ENCODE measurements around the gene TOP2B. TPM values are rescaled to one million over a fixed set of nuclear protein-coding genes. Genes with fewer than 3 reads are reported as not detected.
A peak's percentile ranks its signal among the peaks of the same experiment; 100 is the strongest.

Gene TOP2B
- total RNA-seq (2014; rRNA removed; shearing (Covaris generic)) (167 and 179 TPM in 2 replicates), polyA plus RNA-seq (2016; fragmentation: Nextera tagmentation; extraction: Ambion mirVana) (91.1 and 92.0 TPM in 2 replicates)
- long read RNA-seq, partial matches to known transcripts: 17 of 17 reads
- long read RNA-seq, other reads (novel, unspliced or antisense): 0 of 17 reads

DNA sequence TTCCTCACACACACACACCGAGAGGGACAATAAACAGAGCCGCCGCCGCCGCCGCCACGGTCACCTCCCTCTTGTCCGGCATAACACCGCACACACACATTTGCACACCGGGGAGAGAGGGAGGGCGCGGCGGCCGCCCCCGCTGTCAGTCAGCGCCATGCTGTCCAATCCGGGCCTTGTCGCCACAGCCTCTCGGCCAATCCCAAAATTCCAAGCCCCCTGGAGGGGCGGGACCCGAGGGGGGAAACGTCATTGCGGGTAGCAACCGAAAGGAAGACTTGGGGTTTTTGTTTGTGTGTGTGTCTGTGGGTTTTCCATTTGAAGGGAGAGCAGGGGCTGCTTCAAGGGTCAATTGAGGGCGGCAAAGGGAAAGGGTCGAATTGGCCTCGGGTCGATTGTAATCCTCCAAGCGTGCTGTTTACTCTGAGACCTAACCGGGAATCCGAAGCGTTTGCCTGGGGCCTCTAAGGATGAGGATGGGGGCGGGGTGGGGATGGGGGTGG, at the start of gene TOP2B:
Gene TOP2B (minus strand): TSS at position 96 of the 503 bp plus-strand sequence. CDS start 610 bp downstream, outside the sequence.
- H3K27me3 Mint-ChIP-seq (ENCODE audit: insufficient read depth, low read depth, poor library complexity): peaks cover 3% of the 10 kb centered on the region
- H3K9me3 Mint-ChIP-seq: no peaks in the 10 kb centered on the region; the same call in 2 of the 3 replicates

DNA sequence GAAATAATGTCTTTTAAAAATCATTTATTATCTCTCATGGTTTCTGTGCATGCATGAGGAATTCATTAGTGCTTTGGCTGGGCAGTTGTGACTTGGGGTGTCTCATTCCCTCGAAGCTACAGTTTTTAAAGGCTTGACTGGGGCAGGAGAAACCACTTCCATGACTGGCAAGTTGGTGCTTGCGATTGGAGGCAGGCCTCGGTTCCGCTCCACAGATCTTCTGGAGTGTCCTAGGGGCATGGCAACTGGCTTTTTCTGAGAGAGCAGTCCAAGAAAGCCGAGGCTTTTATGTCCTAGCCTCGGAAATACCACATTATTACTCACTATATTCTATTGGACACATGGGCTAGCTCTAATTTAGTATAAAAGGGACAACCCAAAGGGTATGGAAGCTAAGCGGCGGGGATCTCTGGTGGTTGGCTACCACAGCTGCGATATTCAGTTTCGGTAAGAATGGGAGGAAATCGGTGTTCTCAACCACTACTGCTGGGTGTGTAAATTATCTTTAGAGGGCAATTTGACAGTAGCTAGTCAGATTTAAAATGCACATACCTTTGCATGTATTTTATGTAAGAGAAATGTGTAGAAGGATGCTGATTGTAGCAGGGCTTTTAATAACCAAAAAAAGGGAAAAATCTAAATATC, 48.8 kb upstream of the TOP2B start:
- Histone ChIP-seq H3K9me2 (ENCODE audit: insufficient read depth) (no peaks in the 10 kb centered on the region), H3K27ac (ENCODE audit: low read depth) (no peak overlapping the region), H4K20me1 (replicated peaks; ENCODE audit: insufficient read depth) (no peaks in the 10 kb centered on the region), H3K4me3 (no peak overlapping the region), H3F3A (replicated peaks; ENCODE audit: low read depth) (no peaks in the 10 kb centered on the region), H3K27me3 (ENCODE audit: insufficient read depth) (no peaks in the 10 kb centered on the region), H3K79me2 (replicated peaks; ENCODE audit: insufficient read depth) (no peaks in the 10 kb centered on the region), H3K4me2 (no peak overlapping the region), H3K4me1 (ENCODE audit: insufficient read depth) (no peaks in the 10 kb centered on the region), H2AFZ (0 out of 2 replicates have a peak overlapping the region, but pooled peaks have one; percentile 34), H3K36me3 (ENCODE audit: insufficient read depth) (no peaks in the 10 kb centered on the region)
- DNase-seq (ENCODE audit: low spot score): no peak
- Mint-ChIP-seq H3K4me1 (no peaks in the 10 kb centered on the region), H3K4me3 (no peak overlapping the region), H3K27ac (no peak overlapping the region; the same call in 1 of the 2 replicates), H3K27me3 (ENCODE audit: insufficient read depth, low read depth, poor library complexity) (no peaks in the 10 kb centered on the region), H3K9me3 (peaks cover 3% of the 10 kb centered on the region; the same call in 1 of the 3 replicates), H3K36me3 (ENCODE audit: low read depth) (no peaks in the 10 kb centered on the region)
- ATAC-seq: no peak
- no peak for TF ChIP-seq NANOG (IDR thresholded peaks at IDR 0.05; ENCODE audit: borderline replicate concordance)
- no peak for TF ChIP-seq EZH2phosphoT487 (IDR thresholded peaks at IDR 0.05; ENCODE audit: unreplicated experiment)
- TF ChIP-seq CTCF (conservative IDR thresholded peaks at IDR 0.05; ENCODE audit: low read depth in 2 of 2): no peak
- TF ChIP-seq, protein P1, sequence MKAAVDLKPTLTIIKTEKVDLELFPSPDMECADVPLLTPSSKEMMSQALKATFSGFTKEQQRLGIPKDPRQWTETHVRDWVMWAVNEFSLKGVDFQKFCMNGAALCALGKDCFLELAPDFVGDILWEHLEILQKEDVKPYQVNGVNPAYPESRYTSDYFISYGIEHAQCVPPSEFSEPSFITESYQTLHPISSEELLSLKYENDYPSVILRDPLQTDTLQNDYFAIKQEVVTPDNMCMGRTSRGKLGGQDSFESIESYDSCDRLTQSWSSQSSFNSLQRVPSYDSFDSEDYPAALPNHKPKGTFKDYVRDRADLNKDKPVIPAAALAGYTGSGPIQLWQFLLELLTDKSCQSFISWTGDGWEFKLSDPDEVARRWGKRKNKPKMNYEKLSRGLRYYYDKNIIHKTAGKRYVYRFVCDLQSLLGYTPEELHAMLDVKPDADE (IDR thresholded peaks at IDR 0.05): no peak
- TF ChIP-seq ZNF331 (CRISPR knock-in tag; IDR thresholded peaks at IDR 0.05; ENCODE audit: low read depth): no peak
- TF ChIP-seq JUNB (IDR thresholded peaks at IDR 0.05; ENCODE audit: unreplicated experiment): no peak
- no peak for TF ChIP-seq STAT1 (IDR thresholded peaks at IDR 0.05; ENCODE audit: unreplicated experiment)
- TF ChIP-seq ZNF114 (CRISPR knock-in tag; IDR thresholded peaks at IDR 0.05): no peak
- TF ChIP-seq POLR2AphosphoS5 (IDR thresholded peaks at IDR 0.05; ENCODE audit: low read depth): no peak

More for the DNA sequence above, at the start of gene TOP2B:
- H3K4me1 Mint-ChIP-seq: peaks cover 31% of the 10 kb centered on the region
- H3K27me3 ChIP-seq (ENCODE audit: insufficient read depth): no peaks in the 10 kb centered on the region
- H3F3A ChIP-seq (replicated peaks; ENCODE audit: low read depth): no peaks in the 10 kb centered on the region
- peak within 1 kb of the TSS; percentile 68 for H3K4me3 ChIP-seq
- H3K4me2 ChIP-seq: peak within 1 kb of the TSS; percentile 85
- peak within 1 kb of the TSS; percentile 97 for H3K27ac Mint-ChIP-seq
- H3K79me2 ChIP-seq (replicated peaks; ENCODE audit: insufficient read depth): peaks cover 42% of the 10 kb centered on the region
- no peaks in the 10 kb centered on the region for H3K9me2 ChIP-seq (ENCODE audit: insufficient read depth)
- peak within 1 kb of the TSS; percentile 4; the same call in 1 of the 2 replicates for H2AFZ ChIP-seq
- DNase-seq (ENCODE audit: low spot score): peak; percentile 96
- TF ChIP-seq NANOG (IDR thresholded peaks at IDR 0.05; ENCODE audit: borderline replicate concordance) (no peak), POLR2AphosphoS5 (IDR thresholded peaks at IDR 0.05; ENCODE audit: low read depth) (peak; percentile 93), CREB1 (CRISPR knock-in tag; IDR thresholded peaks at IDR 0.05; ENCODE audit: low read depth) (peak; percentile 96), ZNF114 (CRISPR knock-in tag; IDR thresholded peaks at IDR 0.05) (no peak), EZH2phosphoT487 (IDR thresholded peaks at IDR 0.05; ENCODE audit: unreplicated experiment) (no peak), REST (IDR thresholded peaks at IDR 0.05; ENCODE audit: unreplicated experiment) (peak; percentile 37)
- H4K20me1 ChIP-seq (replicated peaks; ENCODE audit: insufficient read depth): peaks cover 22% of the 10 kb centered on the region
- H3K4me1 ChIP-seq (ENCODE audit: insufficient read depth): peaks cover 30% of the 10 kb centered on the region
- peak within 1 kb of the TSS; percentile 91 for H3K4me3 Mint-ChIP-seq
- peak within 1 kb of the TSS; percentile 89 for H3K27ac ChIP-seq (ENCODE audit: low read depth)
- H3K36me3 Mint-ChIP-seq (ENCODE audit: low read depth): no peaks in the 10 kb centered on the region; the same call in 2 of the 3 replicates
- no peaks in the 10 kb centered on the region for H3K36me3 ChIP-seq (ENCODE audit: insufficient read depth)
- peak; percentile 90 for ATAC-seq

All from GM23338 (cell line).